GM23338 (cell line): ENCODE data around the gene NLGN1. TPM values are rescaled to one million over a fixed set of nuclear protein-coding genes. Genes with fewer than 3 reads are reported as not detected.

ENCODE experiments used
- ATAC-seq: fragments of 200-7000 bp; cut with Tn5 transposase; 3 replicates; pipeline ENCODE4 v1.9.1; 2020
- DNase-seq: peaks from one replicate; pipeline ENCODE4 v3.0.0-alpha.2; 2015; ENCODE audit warnings: low spot score
- H2AFZ ChIP-seq: fragments of 200-600 bp; sonication (generic); 2 replicates; pipeline ENCODE4 v1.8.0; 2016; ENCODE audit warnings: antibody characterized with exemption, mild to moderate bottlenecking, moderate library complexity
- H3F3A ChIP-seq: fragments of 200-600 bp; sonication (generic); replicated peaks from 2 replicates; pipeline ENCODE4 v1.8.0; 2017; ENCODE audit warnings: antibody characterized with exemption, mixed run types, low read depth
- H3K27ac ChIP-seq: fragments of 200-600 bp; sonication (generic); 2 replicates; pipeline ENCODE4 v1.6.1; 2016; ENCODE audit warnings: low read depth
- H3K27me3 ChIP-seq: fragments of 200-600 bp; sonication (generic); 2 replicates; pipeline ENCODE4 v1.8.0; 2016; ENCODE audit warnings: mild to moderate bottlenecking, mixed run types, moderate library complexity; ENCODE audit not compliant: insufficient read depth
- H3K36me3 ChIP-seq: fragments of 200-600 bp; sonication (generic); 2 replicates; pipeline ENCODE4 v1.8.0; 2016; ENCODE audit warnings: mild to moderate bottlenecking; ENCODE audit not compliant: insufficient read depth
- H3K4me1 ChIP-seq: fragments of 200-600 bp; sonication (generic); 2 replicates; pipeline ENCODE4 v1.8.0; 2016; ENCODE audit warnings: mild to moderate bottlenecking, moderate library complexity; ENCODE audit not compliant: insufficient read depth
- H3K4me2 ChIP-seq: fragments of 200-600 bp; sonication (generic); 2 replicates; pipeline ENCODE4 v1.7.1; 2017; ENCODE audit warnings: mixed run types
- H3K4me3 ChIP-seq: fragments of 200-600 bp; sonication (generic); 2 replicates; pipeline ENCODE4 v1.6.1; 2016; ENCODE audit warnings: mixed run types
- H3K79me2 ChIP-seq: fragments of 200-600 bp; sonication (generic); replicated peaks from 2 replicates; pipeline ENCODE4 v1.8.0; 2017; ENCODE audit warnings: mild to moderate bottlenecking; ENCODE audit not compliant: insufficient read depth
- H3K9me2 ChIP-seq: fragments of 200-600 bp; sonication (generic); 2 replicates; pipeline ENCODE4 v1.8.0; 2017; ENCODE audit not compliant: insufficient read depth
- H4K20me1 ChIP-seq: fragments of 200-600 bp; sonication (generic); replicated peaks from 2 replicates; pipeline ENCODE4 v1.8.0; 2017; ENCODE audit warnings: mild to moderate bottlenecking; ENCODE audit not compliant: insufficient read depth
- H3K27ac Mint-ChIP-seq: 2 replicates; pipeline ENCODE4 v1.8.0; 2020; ENCODE audit warnings: inconsistent platforms, mild to moderate bottlenecking, moderate library complexity, mixed read lengths
- H3K27me3 Mint-ChIP-seq: 3 replicates; pipeline ENCODE4 v1.8.0; 2022; ENCODE audit warnings: low read depth, mild to moderate bottlenecking, moderate library complexity, mixed read lengths, inconsistent platforms; ENCODE audit not compliant: insufficient read depth, poor library complexity
- H3K36me3 Mint-ChIP-seq: 3 replicates; pipeline ENCODE4 v1.8.0; 2021; ENCODE audit warnings: low read depth, mild to moderate bottlenecking, inconsistent platforms, moderate library complexity, mixed read lengths
- H3K4me1 Mint-ChIP-seq: 3 replicates; pipeline ENCODE4 v1.8.0; 2020; ENCODE audit warnings: mild to moderate bottlenecking, inconsistent platforms, mixed read lengths
- H3K4me3 Mint-ChIP-seq: 3 replicates; pipeline ENCODE4 v1.8.0; 2021; ENCODE audit warnings: moderate library complexity, mild to moderate bottlenecking, inconsistent platforms, mixed read lengths
- H3K9me3 Mint-ChIP-seq: 3 replicates; pipeline ENCODE4 v1.8.0; 2020; ENCODE audit warnings: moderate library complexity, mild to moderate bottlenecking, inconsistent platforms, mixed read lengths
- EZH2phosphoT487 ChIP-seq: fragments of 200-600 bp; sonication (generic); IDR thresholded peaks from one replicate; pipeline ENCODE4 v1.8.1; 2018; ENCODE audit warnings: antibody characterized with exemption; ENCODE audit not compliant: unreplicated experiment
- NANOG ChIP-seq: IDR thresholded peaks from 2 replicates; pipeline ENCODE4 v1.6.1; 2016; ENCODE audit warnings: antibody characterized with exemption, borderline replicate concordance
- polyA plus RNA-seq: library from polyadenylated mRNA; unstranded; fragments of >200 nt; fragmentation: Nextera tagmentation; extraction: Ambion mirVana; gene quantifications from 2 replicates; pipeline ENCODE4 v1.2.1, GENCODE V29; 2016
- total RNA-seq: library from RNA; depleted of rRNA; stranded (reverse); fragments of >200 nt; shearing (Covaris generic); gene quantifications from 2 replicates; pipeline ENCODE4 v1.2.3, GENCODE V29; 2014
- TF ChIP-seq, protein P1 (sequence below): IDR thresholded peaks from one replicate; pipeline ENCODE4 v1.6.1; 2018; ENCODE audit warnings: antibody characterized with exemption; ENCODE audit not compliant: unreplicated experiment
- TF ChIP-seq, protein P2 (sequence below): IDR thresholded peaks from 2 replicates; pipeline ENCODE4 v1.6.1; 2016; ENCODE audit warnings: antibody characterized with exemption
- TF ChIP-seq, protein P3 (sequence below), 2 experiments: fragments of 200-600 bp in 1 of 2; sonication (generic) in 1 of 2; conservative IDR thresholded peaks; 2 replicates each; pipeline versions ENCODE4 v1.5.1 to v1.6.1; 2016 to 2017; ENCODE audit warnings: antibody characterized with exemption in 2 of 2, low read depth in 2 of 2, mild to moderate bottlenecking in 2 of 2, moderate library complexity in 1 of 2

NLGN1 gene
- total and polyA plus RNA-seq, 2 experiments from 2014 or later = 6.5 to 18.6 TPM

DNA sequence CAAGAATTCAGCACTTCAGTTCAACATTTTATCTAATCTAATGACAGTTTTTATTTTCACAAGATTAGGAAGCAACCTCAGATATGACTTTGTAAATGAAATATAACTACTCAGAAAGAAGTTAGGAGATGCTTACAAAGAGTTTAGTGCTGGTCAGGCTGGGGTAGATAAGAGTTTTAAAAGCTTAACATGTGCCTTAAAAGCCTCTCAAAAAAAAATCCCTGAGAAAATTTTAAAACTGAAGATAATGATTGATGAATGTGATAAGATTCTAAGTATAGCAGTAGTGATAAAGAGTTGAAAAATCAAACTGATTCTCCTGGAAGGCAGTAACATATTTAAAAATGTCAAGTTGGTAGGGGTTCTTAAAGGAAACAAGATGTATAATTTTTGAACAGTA, 478.2 kb downstream of the NLGN1 start (continued):
- TF ChIP-seq, protein P1, sequence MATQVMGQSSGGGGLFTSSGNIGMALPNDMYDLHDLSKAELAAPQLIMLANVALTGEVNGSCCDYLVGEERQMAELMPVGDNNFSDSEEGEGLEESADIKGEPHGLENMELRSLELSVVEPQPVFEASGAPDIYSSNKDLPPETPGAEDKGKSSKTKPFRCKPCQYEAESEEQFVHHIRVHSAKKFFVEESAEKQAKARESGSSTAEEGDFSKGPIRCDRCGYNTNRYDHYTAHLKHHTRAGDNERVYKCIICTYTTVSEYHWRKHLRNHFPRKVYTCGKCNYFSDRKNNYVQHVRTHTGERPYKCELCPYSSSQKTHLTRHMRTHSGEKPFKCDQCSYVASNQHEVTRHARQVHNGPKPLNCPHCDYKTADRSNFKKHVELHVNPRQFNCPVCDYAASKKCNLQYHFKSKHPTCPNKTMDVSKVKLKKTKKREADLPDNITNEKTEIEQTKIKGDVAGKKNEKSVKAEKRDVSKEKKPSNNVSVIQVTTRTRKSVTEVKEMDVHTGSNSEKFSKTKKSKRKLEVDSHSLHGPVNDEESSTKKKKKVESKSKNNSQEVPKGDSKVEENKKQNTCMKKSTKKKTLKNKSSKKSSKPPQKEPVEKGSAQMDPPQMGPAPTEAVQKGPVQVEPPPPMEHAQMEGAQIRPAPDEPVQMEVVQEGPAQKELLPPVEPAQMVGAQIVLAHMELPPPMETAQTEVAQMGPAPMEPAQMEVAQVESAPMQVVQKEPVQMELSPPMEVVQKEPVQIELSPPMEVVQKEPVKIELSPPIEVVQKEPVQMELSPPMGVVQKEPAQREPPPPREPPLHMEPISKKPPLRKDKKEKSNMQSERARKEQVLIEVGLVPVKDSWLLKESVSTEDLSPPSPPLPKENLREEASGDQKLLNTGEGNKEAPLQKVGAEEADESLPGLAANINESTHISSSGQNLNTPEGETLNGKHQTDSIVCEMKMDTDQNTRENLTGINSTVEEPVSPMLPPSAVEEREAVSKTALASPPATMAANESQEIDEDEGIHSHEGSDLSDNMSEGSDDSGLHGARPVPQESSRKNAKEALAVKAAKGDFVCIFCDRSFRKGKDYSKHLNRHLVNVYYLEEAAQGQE = no peak
- TF ChIP-seq, protein P2, sequence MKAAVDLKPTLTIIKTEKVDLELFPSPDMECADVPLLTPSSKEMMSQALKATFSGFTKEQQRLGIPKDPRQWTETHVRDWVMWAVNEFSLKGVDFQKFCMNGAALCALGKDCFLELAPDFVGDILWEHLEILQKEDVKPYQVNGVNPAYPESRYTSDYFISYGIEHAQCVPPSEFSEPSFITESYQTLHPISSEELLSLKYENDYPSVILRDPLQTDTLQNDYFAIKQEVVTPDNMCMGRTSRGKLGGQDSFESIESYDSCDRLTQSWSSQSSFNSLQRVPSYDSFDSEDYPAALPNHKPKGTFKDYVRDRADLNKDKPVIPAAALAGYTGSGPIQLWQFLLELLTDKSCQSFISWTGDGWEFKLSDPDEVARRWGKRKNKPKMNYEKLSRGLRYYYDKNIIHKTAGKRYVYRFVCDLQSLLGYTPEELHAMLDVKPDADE = no peak

DNA sequence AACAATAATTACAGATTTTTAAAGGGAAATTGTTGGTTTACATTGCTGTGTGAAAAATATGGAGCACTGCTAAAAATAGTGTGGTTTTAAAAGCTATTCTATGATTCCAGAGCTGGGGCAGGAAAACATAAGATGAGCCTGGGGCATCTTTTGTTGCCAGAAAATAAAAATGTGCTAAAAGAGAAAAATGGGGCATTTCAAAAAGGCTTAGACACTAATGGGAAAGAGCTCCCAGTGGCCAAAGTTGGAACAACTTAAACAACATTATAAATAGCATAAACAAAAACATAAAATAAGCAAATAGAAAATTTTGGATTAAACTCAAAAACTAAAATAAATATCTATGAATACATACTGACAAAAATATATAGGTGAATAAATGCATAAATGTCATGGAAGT, 478.9 kb downstream of the NLGN1 start:
- DNase-seq = peak; percentile 34
- Histone ChIP-seq H3F3A (no peaks in the 10 kb centered on the region), H3K9me2 (no peaks in the 10 kb centered on the region), H3K36me3 (no peaks in the 10 kb centered on the region), H3K4me3 (no peak overlapping the region), H3K4me2 (no peak overlapping the region), H3K4me1 (no peaks in the 10 kb centered on the region), H4K20me1 (no peaks in the 10 kb centered on the region), H3K27ac (no peak overlapping the region), H2AFZ (no peak overlapping the region), H3K79me2 (no peaks in the 10 kb centered on the region), H3K27me3 (no peaks in the 10 kb centered on the region)
- Mint-ChIP-seq H3K9me3 (peaks cover 1% of the 10 kb centered on the region; the same call in 2 of the 3 replicates), H3K27me3 (peaks cover 8% of the 10 kb centered on the region), H3K4me3 (no peak overlapping the region), H3K4me1 (peaks cover 5% of the 10 kb centered on the region), H3K36me3 (peaks cover under 1% of the 10 kb centered on the region), H3K27ac (no peak overlapping the region)
- ATAC-seq = no peak
- no peak for TF ChIP-seq NANOG
- TF ChIP-seq, protein P3, sequence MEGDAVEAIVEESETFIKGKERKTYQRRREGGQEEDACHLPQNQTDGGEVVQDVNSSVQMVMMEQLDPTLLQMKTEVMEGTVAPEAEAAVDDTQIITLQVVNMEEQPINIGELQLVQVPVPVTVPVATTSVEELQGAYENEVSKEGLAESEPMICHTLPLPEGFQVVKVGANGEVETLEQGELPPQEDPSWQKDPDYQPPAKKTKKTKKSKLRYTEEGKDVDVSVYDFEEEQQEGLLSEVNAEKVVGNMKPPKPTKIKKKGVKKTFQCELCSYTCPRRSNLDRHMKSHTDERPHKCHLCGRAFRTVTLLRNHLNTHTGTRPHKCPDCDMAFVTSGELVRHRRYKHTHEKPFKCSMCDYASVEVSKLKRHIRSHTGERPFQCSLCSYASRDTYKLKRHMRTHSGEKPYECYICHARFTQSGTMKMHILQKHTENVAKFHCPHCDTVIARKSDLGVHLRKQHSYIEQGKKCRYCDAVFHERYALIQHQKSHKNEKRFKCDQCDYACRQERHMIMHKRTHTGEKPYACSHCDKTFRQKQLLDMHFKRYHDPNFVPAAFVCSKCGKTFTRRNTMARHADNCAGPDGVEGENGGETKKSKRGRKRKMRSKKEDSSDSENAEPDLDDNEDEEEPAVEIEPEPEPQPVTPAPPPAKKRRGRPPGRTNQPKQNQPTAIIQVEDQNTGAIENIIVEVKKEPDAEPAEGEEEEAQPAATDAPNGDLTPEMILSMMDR (conservative IDR thresholded peaks at IDR 0.05; ENCODE audit: low read depth in 2 of 2) = peak in 1 of 2 experiments; percentile 50; a peak in 2 of 4 replicates

DNA sequence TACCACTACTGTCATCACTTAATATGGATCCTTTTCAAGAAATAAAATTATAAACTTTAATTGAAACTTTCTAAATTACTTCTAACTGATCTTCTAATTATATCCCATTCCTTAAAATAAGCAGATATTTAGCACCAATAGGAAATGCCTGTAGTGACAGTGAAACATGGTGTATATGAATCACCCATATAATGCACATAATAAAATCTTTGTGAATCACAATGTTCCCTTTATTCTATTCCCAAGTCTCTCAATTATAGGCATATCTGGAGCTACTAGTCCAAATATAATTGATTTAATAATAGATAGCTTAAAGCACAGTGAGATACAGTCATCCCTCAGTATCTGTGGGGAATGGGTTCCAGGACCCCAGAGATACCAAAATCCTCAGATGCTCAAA, 490.3 kb downstream of the NLGN1 start:
- Mint-ChIP-seq H3K9me3 (no peaks in the 10 kb centered on the region), H3K36me3 (no peaks in the 10 kb centered on the region), H3K27ac (no peak overlapping the region), H3K4me3 (no peak overlapping the region), H3K27me3 (no peaks in the 10 kb centered on the region), H3K4me1 (peaks cover 11% of the 10 kb centered on the region; the same call in 2 of the 3 replicates)
- Histone ChIP-seq H3K9me2 (no peaks in the 10 kb centered on the region), H3F3A (no peaks in the 10 kb centered on the region), H2AFZ (no peak overlapping the region), H3K27ac (no peak overlapping the region), H3K4me1 (no peaks in the 10 kb centered on the region), H4K20me1 (no peaks in the 10 kb centered on the region), H3K36me3 (no peaks in the 10 kb centered on the region), H3K79me2 (no peaks in the 10 kb centered on the region), H3K4me3 (no peak overlapping the region), H3K27me3 (no peaks in the 10 kb centered on the region), H3K4me2 (no peak overlapping the region)
- DNase-seq = no peak
- ATAC-seq = no peak
- TF ChIP-seq, protein P1 = no peak
- TF ChIP-seq EZH2phosphoT487 = no peak
